SKM-1 treated with dmso at 0.1 percent for 144 hours (cell line): ENCODE data around the gene TUBB.

Source experiments
- DNase-seq: peaks from one replicate; lab custom pipeline; 2025; ENCODE audit not compliant: unreplicated experiment; lab: John Stamatoyannopoulos, UW

The TUBB gene

GRCh38 chr6:30719791-30720737 is at the start of gene TUBB:
TSS of gene TUBB (plus strand) at chr6:30720352. CDS start at chr6:30720507, 155 bp downstream.
- peak; percentile 98 for DNase-seq

GRCh38 chr6:30670760-30671527 is 49.2 kb upstream of the TUBB start:
- no peak for DNase-seq

- DNase-seq: peak; percentile 92
Measured at GRCh38 chr6:30672445-30673253, 47.5 kb upstream of the TUBB start, which contains the start of gene DHX16. TSS of gene DHX16 (minus strand) at chr6:30673006. CDS start at chr6:30672841, 165 bp downstream.

GRCh38 chr6:30676660-30677285 is 43.4 kb upstream of the TUBB start:
- DNase-seq: no peak

- DNase-seq: peak; percentile 67
Measured at GRCh38 chr6:30678964-30679726, 41.0 kb upstream of the TUBB start.

- DNase-seq: no peak
Measured at GRCh38 chr6:30679765-30680535, 40.2 kb upstream of the TUBB start.

GRCh38 chr6:30681766-30682142 is 38.4 kb upstream of the TUBB start:
- DNase-seq: no peak

GRCh38 chr6:30682143-30683117 is 37.7 kb upstream of the TUBB start:
- DNase-seq: peak; percentile 97

- no peak for DNase-seq
Measured at GRCh38 chr6:30683183-30683979, 36.8 kb upstream of the TUBB start.

GRCh38 chr6:30683980-30684338 is 36.2 kb upstream of the TUBB start:
- DNase-seq: no peak

- peak; percentile 52 for DNase-seq
Measured at GRCh38 chr6:30684386-30685156, 35.6 kb upstream of the TUBB start.

GRCh38 chr6:30685157-30686008 is 34.8 kb upstream of the TUBB start:
- DNase-seq: no peak

- no peak for DNase-seq
Measured at GRCh38 chr6:30686009-30686907, 33.9 kb upstream of the TUBB start, which contains the start of gene PPP1R18. TSS of gene PPP1R18 (minus strand) at chr6:30686645. CDS start at chr6:30686018, 627 bp downstream.

GRCh38 chr6:30686908-30687658 is 33.1 kb upstream of the TUBB start:
- peak; percentile 74 for DNase-seq
